ENCODE data around the gene CBLL2.

CBLL2 gene

GRCh38 chrX:22310779-22311178 lies 38.1 kb downstream of the CBLL2 start:
- no peak for ATAC-seq (replicated peaks; ENCODE audit: extremely low read depth, poor library complexity, severe bottlenecking)
- no peak for DNase-seq (ENCODE audit: low spot score in 2 of 2)
- Mint-ChIP-seq H3K4me1 (no peaks in the 10 kb centered on the region), H3K27ac (ENCODE audit: low read depth) (no peak overlapping the region), H3K4me3 (no peak overlapping the region), H3K27me3 (no peaks in the 10 kb centered on the region), H3K9me3 (peaks cover 3% of the 10 kb centered on the region), H3K36me3 (ENCODE audit: insufficient read depth) (no peaks in the 10 kb centered on the region)

GRCh38 chrX:22313766-22314165 lies 41.1 kb downstream of the CBLL2 start:
- DNase-seq (ENCODE audit: low spot score in 2 of 2) (no peak), ATAC-seq (replicated peaks; ENCODE audit: extremely low read depth, poor library complexity, severe bottlenecking) (no peak)
- Mint-ChIP-seq H3K9me3 (peaks cover 3% of the 10 kb centered on the region), H3K4me3 (no peak overlapping the region), H3K27me3 (no peaks in the 10 kb centered on the region), H3K36me3 (ENCODE audit: insufficient read depth) (no peaks in the 10 kb centered on the region), H3K27ac (ENCODE audit: low read depth) (no peak overlapping the region), H3K4me1 (no peaks in the 10 kb centered on the region)

GRCh38 chrX:22314211-22314610 lies 41.5 kb downstream of the CBLL2 start:
- no peaks in the 10 kb centered on the region for H3K27me3 Mint-ChIP-seq
- no peak for DNase-seq (ENCODE audit: low spot score in 2 of 2)
- H3K27ac Mint-ChIP-seq (ENCODE audit: low read depth): no peak overlapping the region
- no peak for ATAC-seq (replicated peaks; ENCODE audit: extremely low read depth, poor library complexity, severe bottlenecking)
- H3K4me3 Mint-ChIP-seq: no peak overlapping the region
- no peaks in the 10 kb centered on the region for H3K4me1 Mint-ChIP-seq
- H3K9me3 Mint-ChIP-seq: peaks cover 3% of the 10 kb centered on the region
- no peaks in the 10 kb centered on the region for H3K36me3 Mint-ChIP-seq (ENCODE audit: insufficient read depth)

- peaks cover 3% of the 10 kb centered on the region for H3K9me3 Mint-ChIP-seq
- no peaks in the 10 kb centered on the region for H3K4me1 Mint-ChIP-seq
- no peak overlapping the region for H3K27ac Mint-ChIP-seq (ENCODE audit: low read depth)
- H3K4me3 Mint-ChIP-seq: no peak overlapping the region
- no peaks in the 10 kb centered on the region for H3K36me3 Mint-ChIP-seq (ENCODE audit: insufficient read depth)
- no peaks in the 10 kb centered on the region for H3K27me3 Mint-ChIP-seq
- DNase-seq (ENCODE audit: low spot score in 2 of 2): no peak
- ATAC-seq (replicated peaks; ENCODE audit: extremely low read depth, poor library complexity, severe bottlenecking): no peak
These were observed 42.0 kb downstream of the CBLL2 start for GRCh38 chrX:22314692-22315091.

- Mint-ChIP-seq H3K27me3 (no peaks in the 10 kb centered on the region), H3K27ac (ENCODE audit: low read depth) (no peak overlapping the region)
- no peak for ATAC-seq (replicated peaks; ENCODE audit: extremely low read depth, poor library complexity, severe bottlenecking)
These were observed 42.4 kb downstream of the CBLL2 start for GRCh38 chrX:22315151-22315550.

GRCh38 chrX:22320236-22320873 lies 47.6 kb downstream of the CBLL2 start:
- H3K9me3 Mint-ChIP-seq: peaks cover 6% of the 10 kb centered on the region
- H3K36me3 Mint-ChIP-seq (ENCODE audit: insufficient read depth): no peaks in the 10 kb centered on the region
- DNase-seq (ENCODE audit: low spot score in 2 of 2) (no peak), ATAC-seq (replicated peaks; ENCODE audit: extremely low read depth, poor library complexity, severe bottlenecking) (no peak)
- no peak overlapping the region for H3K27ac Mint-ChIP-seq (ENCODE audit: low read depth)
- no peak overlapping the region for H3K4me3 Mint-ChIP-seq
- H3K4me1 Mint-ChIP-seq: no peaks in the 10 kb centered on the region
- no peaks in the 10 kb centered on the region for H3K27me3 Mint-ChIP-seq

More at GRCh38 chrX:22315151-22315550, 42.4 kb downstream of the CBLL2 start:
- Mint-ChIP-seq H3K36me3 (ENCODE audit: insufficient read depth) (no peaks in the 10 kb centered on the region), H3K4me3 (no peak overlapping the region), H3K9me3 (peaks cover 3% of the 10 kb centered on the region), H3K4me1 (no peaks in the 10 kb centered on the region)
- no peak for DNase-seq (ENCODE audit: low spot score in 2 of 2)

- Mint-ChIP-seq H3K4me3 (no peak overlapping the region), H3K27ac (ENCODE audit: low read depth) (no peak overlapping the region), H3K9me3 (peaks cover 6% of the 10 kb centered on the region), H3K36me3 (ENCODE audit: insufficient read depth) (no peaks in the 10 kb centered on the region), H3K4me1 (no peaks in the 10 kb centered on the region), H3K27me3 (no peaks in the 10 kb centered on the region)
- no peak for DNase-seq (ENCODE audit: low spot score in 2 of 2)
- ATAC-seq (replicated peaks; ENCODE audit: extremely low read depth, poor library complexity, severe bottlenecking): no peak
These were observed 50.8 kb downstream of the CBLL2 start for GRCh38 chrX:22323541-22323940.

Data from central memory CD8-positive, alpha-beta T cell (primary cell).